Liver (tissue), 9 donors: ENCODE data around the gene C2CD2. TPM values are rescaled to one million over a fixed set of nuclear protein-coding genes. Genes with fewer than 3 reads are reported as not detected.

Experiments used
- DNase-seq: peaks from one replicate; pipeline ENCODE4 v3.0.0-alpha.2; 2017; ENCODE audit warnings: low spot score
- H3K27ac ChIP-seq, 2 donors: one replicate each; pipeline ENCODE4 v1.7.0; 2013; ENCODE audit warnings: inconsistent platforms in 2 of 2, low read length in 2 of 2, control low read depth in 1 of 2, low read depth in 1 of 2, mild to moderate bottlenecking in 1 of 2
- H3K27me3 ChIP-seq, 4 donors: one replicate each; pipeline versions ENCODE4 v1.6.1 to v1.7.0; 2013; ENCODE audit warnings: low read length in 3 of 4, inconsistent platforms in 1 of 4, mild to moderate bottlenecking in 1 of 4, moderate library complexity in 1 of 4; ENCODE audit not compliant: control insufficient read depth in 4 of 4, insufficient read depth in 4 of 4
- H3K36me3 ChIP-seq, 4 donors: one replicate each; pipeline versions ENCODE4 v1.6.1 to v1.7.0; 2013; ENCODE audit warnings: low read length in 3 of 4, mild to moderate bottlenecking in 3 of 4, low read depth in 1 of 4, moderate library complexity in 1 of 4; ENCODE audit not compliant: control insufficient read depth in 4 of 4, insufficient read depth in 3 of 4
- H3K4me1 ChIP-seq, 4 donors: one replicate each; pipeline versions ENCODE4 v1.6.1 to v1.7.0; 2013; ENCODE audit warnings: low read length in 3 of 4, mild to moderate bottlenecking in 3 of 4, moderate library complexity in 1 of 4; ENCODE audit not compliant: control insufficient read depth in 4 of 4, insufficient read depth in 4 of 4
- H3K4me3 ChIP-seq, 3 donors: one replicate each; pipeline versions ENCODE4 v1.6.1 to v1.7.0; 2013; ENCODE audit warnings: low read length in 3 of 3, control low read depth in 1 of 3, low read depth in 1 of 3, mild to moderate bottlenecking in 1 of 3
- H3K9ac ChIP-seq, 2 donors: one replicate each; pipeline ENCODE4 v1.7.0; 2013; ENCODE audit warnings: low read length in 2 of 2, mild to moderate bottlenecking in 2 of 2, moderate library complexity in 2 of 2, control low read depth in 1 of 2, low read depth in 1 of 2
- H3K9me3 ChIP-seq, 4 donors: one replicate each; pipeline versions ENCODE4 v1.6.1 to v1.7.0; 2013; ENCODE audit warnings: low read length in 3 of 4; ENCODE audit not compliant: control insufficient read depth in 4 of 4
- EGR1 ChIP-seq, 2 donors: IDR thresholded peaks; 2 replicates each; pipeline ENCODE4 v1.6.1; 2016 to 2018; ENCODE audit warnings: antibody characterized with exemption in 2 of 2, low read depth in 2 of 2
- FOXA1 ChIP-seq: IDR thresholded peaks from 2 replicates; pipeline ENCODE4 v1.6.1; 2016; ENCODE audit warnings: antibody characterized with exemption
- FOXA2 ChIP-seq: IDR thresholded peaks from 2 replicates; pipeline ENCODE4 v1.6.1; 2016; ENCODE audit warnings: antibody characterized with exemption
- GABPA ChIP-seq, 2 donors: IDR thresholded peaks in 1 of 2; conservative IDR thresholded peaks in 1 of 2; 2 replicates each; pipeline ENCODE4 v1.6.1; 2016; ENCODE audit warnings: antibody characterized with exemption in 2 of 2, mild to moderate bottlenecking in 1 of 2, moderate library complexity in 1 of 2
- HNF4A ChIP-seq, 2 donors: conservative IDR thresholded peaks; 2 replicates each; pipeline ENCODE4 v1.6.1; 2016; ENCODE audit warnings: antibody characterized with exemption in 2 of 2, mild to moderate bottlenecking in 2 of 2
- HNF4G ChIP-seq: IDR thresholded peaks from 2 replicates; pipeline ENCODE4 v1.6.1; 2016; ENCODE audit warnings: antibody characterized with exemption
- JUND ChIP-seq, 2 donors: IDR thresholded peaks; 2 replicates each; pipeline ENCODE4 v1.6.1; 2016; ENCODE audit warnings: antibody characterized with exemption in 2 of 2
- NR2F2 ChIP-seq: IDR thresholded peaks from 2 replicates; pipeline ENCODE4 v1.6.1; 2016; ENCODE audit warnings: antibody characterized with exemption
- RAD21 ChIP-seq, 2 donors: IDR thresholded peaks; 2 replicates each; pipeline ENCODE4 v1.6.1; 2016; ENCODE audit warnings: antibody characterized with exemption in 2 of 2, mild to moderate bottlenecking in 2 of 2
- RXRA ChIP-seq, 2 donors: IDR thresholded peaks; 2 replicates each; pipeline ENCODE4 v1.6.1; 2017 to 2018; ENCODE audit warnings: antibody characterized with exemption in 2 of 2, mild to moderate bottlenecking in 1 of 2
- YY1 ChIP-seq: IDR thresholded peaks from 2 replicates; pipeline ENCODE4 v1.6.1; 2016; ENCODE audit warnings: antibody characterized with exemption, mild to moderate bottlenecking
- WGBS: extraction: QIAGEN DNeasy Blood & Tissue Kit; methylation state at CpG from one replicate; pipeline ENCODE4 v1.1.7; 2013; 5-methylcytosine and 5-hydroxymethylcytosine counted together
- polyA plus RNA-seq, 2 donors: library from polyadenylated mRNA; stranded (reverse) in 1 of 2; unstranded in 1 of 2; fragments of 200-250 nt in 1 of 2; fragments of >200 nt in 1 of 2; fragmentation: Nextera tagmentation in 1 of 2; extraction: Ambion mirVana in 1 of 2; gene quantifications; one replicate each; pipeline versions ENCODE4 v1.2.1 to v1.2.3, GENCODE V29; 2013 to 2015
- total RNA-seq, 2 donors: library from RNA; depleted of rRNA; stranded (reverse); fragments of >200 nt; gene quantifications; one replicate each; pipeline ENCODE4 v1.2.3, GENCODE V29; 2014
- TF ChIP-seq, protein P1 (sequence below): IDR thresholded peaks from 2 replicates; pipeline ENCODE4 v1.6.1; 2016; ENCODE audit warnings: antibody characterized with exemption
- TF ChIP-seq, protein P2 (sequence below): fragments of 150-350 bp; IDR thresholded peaks from 2 replicates; pipeline ENCODE4 v1.5.1; 2017; ENCODE audit warnings: improper control_type of control experiment, low read depth, low read length; ENCODE audit not compliant: missing input control
- TF ChIP-seq, protein P3 (sequence below): IDR thresholded peaks from 2 replicates; pipeline ENCODE4 v1.6.1; 2016; ENCODE audit warnings: antibody characterized with exemption
- TF ChIP-seq, protein P4 (sequence below): IDR thresholded peaks from 2 replicates; pipeline ENCODE4 v1.6.1; 2016; ENCODE audit warnings: antibody characterized with exemption
- TF ChIP-seq, protein P5 (sequence below): IDR thresholded peaks from 2 replicates; pipeline ENCODE4 v1.6.1; 2016; ENCODE audit warnings: antibody characterized with exemption, mild to moderate bottlenecking
- donor health status: healthy.
- donor health status: healthy.
- donor health status: healthy.
- donor health status: healthy.
- donor health status: healthy.

The C2CD2 gene
- total and polyA plus RNA-seq, 4 donors = 2.9 to 17.9 (median 6.0) TPM

DNA sequence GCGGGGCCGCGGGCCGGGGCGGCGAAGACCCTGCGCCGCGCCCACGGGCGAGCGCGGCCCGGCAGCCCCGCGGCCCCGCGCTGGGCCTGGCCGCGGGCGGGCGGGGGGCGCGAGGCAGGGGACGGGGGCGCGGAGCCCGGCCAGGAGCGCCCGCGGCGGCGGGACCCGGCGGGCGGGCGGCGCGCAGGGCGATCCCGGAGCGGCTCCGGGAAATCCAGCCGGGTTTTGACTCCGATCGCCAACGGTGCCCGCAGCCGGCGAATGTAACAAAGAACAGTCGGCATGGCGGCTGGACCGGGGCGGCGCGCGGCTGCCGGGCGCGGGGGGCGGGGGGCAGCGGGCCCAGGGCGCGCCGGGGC lies 75.0 kb downstream of the C2CD2 start:
- DNase-seq = peak; percentile 78
- Histone ChIP-seq H3K36me3 (no peaks in the 10 kb centered on the region), H3K4me1 (peaks cover 2 to 13% (median 6%) of the 10 kb centered on the region in 4 donors), H3K4me3 (peak overlapping the region in 2 of 3 donors; percentile 80 to 97), H3K9ac (no peak overlapping the region), H3K27me3 (no peaks in the 10 kb centered on the region), H3K27ac (no peak overlapping the region), H3K9me3 (no peaks in the 10 kb centered on the region)
- WGBS = under 1% methylated on average over 65 of the region's 65 CpGs
- TF ChIP-seq FOXA2 (no peak), EGR1 (IDR thresholded peaks at IDR 0.05; ENCODE audit: low read depth in 2 of 2) (no peak), YY1 (no peak), RAD21 (IDR thresholded peaks at IDR 0.05) (no peak), GABPA (IDR thresholded peaks at IDR 0.05 in 1 of 2, conservative IDR thresholded peaks at IDR 0.05 in 1 of 2) (no peak), HNF4G (no peak), RXRA (IDR thresholded peaks at IDR 0.05) (no peak), FOXA1 (no peak), JUND (IDR thresholded peaks at IDR 0.05) (no peak)
- TF ChIP-seq, protein P1, sequence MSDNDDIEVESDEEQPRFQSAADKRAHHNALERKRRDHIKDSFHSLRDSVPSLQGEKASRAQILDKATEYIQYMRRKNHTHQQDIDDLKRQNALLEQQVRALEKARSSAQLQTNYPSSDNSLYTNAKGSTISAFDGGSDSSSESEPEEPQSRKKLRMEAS = no peak
- TF ChIP-seq, protein P2, sequence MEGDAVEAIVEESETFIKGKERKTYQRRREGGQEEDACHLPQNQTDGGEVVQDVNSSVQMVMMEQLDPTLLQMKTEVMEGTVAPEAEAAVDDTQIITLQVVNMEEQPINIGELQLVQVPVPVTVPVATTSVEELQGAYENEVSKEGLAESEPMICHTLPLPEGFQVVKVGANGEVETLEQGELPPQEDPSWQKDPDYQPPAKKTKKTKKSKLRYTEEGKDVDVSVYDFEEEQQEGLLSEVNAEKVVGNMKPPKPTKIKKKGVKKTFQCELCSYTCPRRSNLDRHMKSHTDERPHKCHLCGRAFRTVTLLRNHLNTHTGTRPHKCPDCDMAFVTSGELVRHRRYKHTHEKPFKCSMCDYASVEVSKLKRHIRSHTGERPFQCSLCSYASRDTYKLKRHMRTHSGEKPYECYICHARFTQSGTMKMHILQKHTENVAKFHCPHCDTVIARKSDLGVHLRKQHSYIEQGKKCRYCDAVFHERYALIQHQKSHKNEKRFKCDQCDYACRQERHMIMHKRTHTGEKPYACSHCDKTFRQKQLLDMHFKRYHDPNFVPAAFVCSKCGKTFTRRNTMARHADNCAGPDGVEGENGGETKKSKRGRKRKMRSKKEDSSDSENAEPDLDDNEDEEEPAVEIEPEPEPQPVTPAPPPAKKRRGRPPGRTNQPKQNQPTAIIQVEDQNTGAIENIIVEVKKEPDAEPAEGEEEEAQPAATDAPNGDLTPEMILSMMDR = no peak
- TF ChIP-seq, protein P3, sequence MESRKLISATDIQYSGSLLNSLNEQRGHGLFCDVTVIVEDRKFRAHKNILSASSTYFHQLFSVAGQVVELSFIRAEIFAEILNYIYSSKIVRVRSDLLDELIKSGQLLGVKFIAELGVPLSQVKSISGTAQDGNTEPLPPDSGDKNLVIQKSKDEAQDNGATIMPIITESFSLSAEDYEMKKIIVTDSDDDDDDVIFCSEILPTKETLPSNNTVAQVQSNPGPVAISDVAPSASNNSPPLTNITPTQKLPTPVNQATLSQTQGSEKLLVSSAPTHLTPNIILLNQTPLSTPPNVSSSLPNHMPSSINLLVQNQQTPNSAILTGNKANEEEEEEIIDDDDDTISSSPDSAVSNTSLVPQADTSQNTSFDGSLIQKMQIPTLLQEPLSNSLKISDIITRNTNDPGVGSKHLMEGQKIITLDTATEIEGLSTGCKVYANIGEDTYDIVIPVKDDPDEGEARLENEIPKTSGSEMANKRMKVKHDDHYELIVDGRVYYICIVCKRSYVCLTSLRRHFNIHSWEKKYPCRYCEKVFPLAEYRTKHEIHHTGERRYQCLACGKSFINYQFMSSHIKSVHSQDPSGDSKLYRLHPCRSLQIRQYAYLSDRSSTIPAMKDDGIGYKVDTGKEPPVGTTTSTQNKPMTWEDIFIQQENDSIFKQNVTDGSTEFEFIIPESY = no peak

DNA sequence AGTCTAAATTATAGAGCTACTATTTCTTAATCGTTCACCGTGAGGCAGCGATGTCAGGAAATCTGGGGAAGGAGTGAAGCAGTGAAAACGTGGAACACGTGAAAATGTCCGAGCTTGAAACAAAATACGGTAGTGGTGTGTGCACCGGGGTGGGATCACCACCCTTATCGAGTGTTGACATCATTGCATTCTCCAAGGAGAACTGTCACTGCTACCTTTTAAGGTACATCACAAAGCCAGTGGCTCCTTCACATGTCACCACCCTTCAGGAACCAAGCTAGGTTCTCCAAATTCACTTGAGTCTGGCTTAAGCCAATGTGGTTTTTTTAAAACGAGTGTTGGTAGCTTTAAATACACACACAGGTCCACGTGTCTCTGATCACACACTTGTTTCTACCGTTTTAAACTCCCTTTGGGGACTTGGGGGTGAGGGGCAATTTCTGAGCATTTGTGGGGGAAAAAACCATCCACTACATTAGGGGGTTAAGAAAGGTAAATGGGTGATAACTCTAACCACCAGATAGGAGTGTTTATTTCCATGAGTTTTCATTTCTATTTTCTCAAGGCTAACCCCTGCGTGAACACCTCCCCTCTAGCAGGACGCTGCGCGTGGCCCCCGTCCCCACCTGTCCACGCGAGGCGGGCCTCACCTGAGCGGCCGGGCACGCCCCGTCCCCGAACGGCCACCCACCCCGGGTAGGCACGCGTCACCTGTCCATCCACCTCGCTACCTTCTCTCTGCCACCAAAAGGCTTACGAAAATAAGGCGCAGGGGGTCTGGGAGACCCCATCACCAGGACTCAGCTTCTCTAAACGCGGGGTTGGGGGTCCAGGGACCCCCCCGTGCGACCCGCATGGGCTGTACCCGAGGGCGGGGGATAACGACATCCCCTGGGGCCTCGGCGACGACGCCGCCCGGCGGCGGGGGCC lies 75.7 kb downstream of the C2CD2 start:
- no peak for TF ChIP-seq HNF4G
- TF ChIP-seq, protein P1 = no peak
- no peak for TF ChIP-seq FOXA1
- TF ChIP-seq FOXA2 = no peak
- no peak for TF ChIP-seq JUND (IDR thresholded peaks at IDR 0.05)
- TF ChIP-seq, protein P4, sequence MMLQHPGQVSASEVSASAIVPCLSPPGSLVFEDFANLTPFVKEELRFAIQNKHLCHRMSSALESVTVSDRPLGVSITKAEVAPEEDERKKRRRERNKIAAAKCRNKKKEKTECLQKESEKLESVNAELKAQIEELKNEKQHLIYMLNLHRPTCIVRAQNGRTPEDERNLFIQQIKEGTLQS = no peak
- no peak for TF ChIP-seq EGR1 (IDR thresholded peaks at IDR 0.05; ENCODE audit: low read depth in 2 of 2)
- no peak for TF ChIP-seq RXRA (IDR thresholded peaks at IDR 0.05)
- TF ChIP-seq, protein P2 = no peak
- TF ChIP-seq HNF4A (conservative IDR thresholded peaks at IDR 0.05) = no peak
- TF ChIP-seq GABPA (IDR thresholded peaks at IDR 0.05 in 1 of 2, conservative IDR thresholded peaks at IDR 0.05 in 1 of 2) = no peak
- no peak for TF ChIP-seq NR2F2
- TF ChIP-seq, protein P5, sequence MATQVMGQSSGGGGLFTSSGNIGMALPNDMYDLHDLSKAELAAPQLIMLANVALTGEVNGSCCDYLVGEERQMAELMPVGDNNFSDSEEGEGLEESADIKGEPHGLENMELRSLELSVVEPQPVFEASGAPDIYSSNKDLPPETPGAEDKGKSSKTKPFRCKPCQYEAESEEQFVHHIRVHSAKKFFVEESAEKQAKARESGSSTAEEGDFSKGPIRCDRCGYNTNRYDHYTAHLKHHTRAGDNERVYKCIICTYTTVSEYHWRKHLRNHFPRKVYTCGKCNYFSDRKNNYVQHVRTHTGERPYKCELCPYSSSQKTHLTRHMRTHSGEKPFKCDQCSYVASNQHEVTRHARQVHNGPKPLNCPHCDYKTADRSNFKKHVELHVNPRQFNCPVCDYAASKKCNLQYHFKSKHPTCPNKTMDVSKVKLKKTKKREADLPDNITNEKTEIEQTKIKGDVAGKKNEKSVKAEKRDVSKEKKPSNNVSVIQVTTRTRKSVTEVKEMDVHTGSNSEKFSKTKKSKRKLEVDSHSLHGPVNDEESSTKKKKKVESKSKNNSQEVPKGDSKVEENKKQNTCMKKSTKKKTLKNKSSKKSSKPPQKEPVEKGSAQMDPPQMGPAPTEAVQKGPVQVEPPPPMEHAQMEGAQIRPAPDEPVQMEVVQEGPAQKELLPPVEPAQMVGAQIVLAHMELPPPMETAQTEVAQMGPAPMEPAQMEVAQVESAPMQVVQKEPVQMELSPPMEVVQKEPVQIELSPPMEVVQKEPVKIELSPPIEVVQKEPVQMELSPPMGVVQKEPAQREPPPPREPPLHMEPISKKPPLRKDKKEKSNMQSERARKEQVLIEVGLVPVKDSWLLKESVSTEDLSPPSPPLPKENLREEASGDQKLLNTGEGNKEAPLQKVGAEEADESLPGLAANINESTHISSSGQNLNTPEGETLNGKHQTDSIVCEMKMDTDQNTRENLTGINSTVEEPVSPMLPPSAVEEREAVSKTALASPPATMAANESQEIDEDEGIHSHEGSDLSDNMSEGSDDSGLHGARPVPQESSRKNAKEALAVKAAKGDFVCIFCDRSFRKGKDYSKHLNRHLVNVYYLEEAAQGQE = no peak
- no peak for TF ChIP-seq RAD21 (IDR thresholded peaks at IDR 0.05)
- TF ChIP-seq, protein P3 = no peak
- peak overlapping the region; percentile 67 to 97 (median 80) for H3K4me3 ChIP-seq
- no peaks in the 10 kb centered on the region for H3K27me3 ChIP-seq
- H3K36me3 ChIP-seq = peaks cover 0 to 1% (median 0%) of the 10 kb centered on the region in 4 donors
- peaks cover 2 to 13% (median 6%) of the 10 kb centered on the region in 4 donors for H3K4me1 ChIP-seq
- no peak overlapping the region for H3K27ac ChIP-seq
- H3K9ac ChIP-seq = peak overlapping the region; percentile 23 to 26
- no peaks in the 10 kb centered on the region for H3K9me3 ChIP-seq
- DNase-seq = peak; percentile 37
- 8% methylated on average over 48 of the region's 48 CpGs for WGBS
